ENCODE measurements around the gene SHPK.

The SHPK gene

DNA sequence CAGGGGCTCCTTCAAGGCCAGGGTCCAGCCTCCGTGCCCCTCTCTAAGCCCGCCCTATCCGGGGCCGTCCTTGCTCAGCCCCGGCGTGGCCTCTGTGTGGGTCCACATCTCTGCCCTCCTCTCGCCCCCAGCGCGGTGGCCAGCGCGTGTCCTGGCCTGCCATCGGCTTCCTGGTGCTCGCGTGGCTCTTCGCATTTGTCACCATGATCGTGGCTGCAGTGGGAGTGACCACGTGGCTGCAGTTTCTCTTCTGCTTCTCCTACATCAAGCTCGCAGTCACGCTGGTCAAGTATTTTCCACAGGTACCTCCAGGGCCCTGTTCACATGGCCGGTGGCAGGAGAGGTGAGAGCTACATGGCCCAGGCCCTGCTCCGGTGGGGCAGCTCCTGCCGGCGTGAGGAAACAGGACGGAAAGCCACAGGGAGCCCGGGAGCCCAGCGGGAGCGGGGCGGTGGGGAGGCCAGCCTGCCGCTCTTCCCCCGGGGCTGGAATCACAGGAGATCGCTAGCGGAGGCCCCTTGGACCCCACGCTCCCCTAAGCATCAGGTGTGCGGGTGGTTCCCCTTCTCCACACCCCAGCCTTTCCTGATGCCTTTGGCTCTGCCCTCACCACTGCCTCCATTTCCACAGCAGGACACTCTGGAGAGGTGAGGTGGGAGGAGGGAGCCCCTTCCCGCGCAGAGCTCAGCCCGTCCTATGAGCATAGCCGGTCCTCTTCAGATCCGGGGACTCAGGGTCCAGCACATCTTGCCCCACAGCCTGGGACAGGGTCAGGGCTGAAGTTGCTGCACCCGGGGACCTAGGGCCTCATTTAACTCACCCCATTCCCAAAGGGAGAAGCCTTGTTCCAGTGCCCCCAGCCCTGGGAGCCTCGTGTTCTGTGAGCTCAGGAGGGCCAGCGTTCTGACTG, 22.1 kb upstream of the SHPK start:
- H3K79me2 ChIP-seq, result no peaks in the 10 kb centered on the region
- H3K4me2 ChIP-seq (ENCODE audit: low read length), result no peak overlapping the region
- no peak overlapping the region for H2AFZ ChIP-seq
- TF ChIP-seq, protein P1, sequence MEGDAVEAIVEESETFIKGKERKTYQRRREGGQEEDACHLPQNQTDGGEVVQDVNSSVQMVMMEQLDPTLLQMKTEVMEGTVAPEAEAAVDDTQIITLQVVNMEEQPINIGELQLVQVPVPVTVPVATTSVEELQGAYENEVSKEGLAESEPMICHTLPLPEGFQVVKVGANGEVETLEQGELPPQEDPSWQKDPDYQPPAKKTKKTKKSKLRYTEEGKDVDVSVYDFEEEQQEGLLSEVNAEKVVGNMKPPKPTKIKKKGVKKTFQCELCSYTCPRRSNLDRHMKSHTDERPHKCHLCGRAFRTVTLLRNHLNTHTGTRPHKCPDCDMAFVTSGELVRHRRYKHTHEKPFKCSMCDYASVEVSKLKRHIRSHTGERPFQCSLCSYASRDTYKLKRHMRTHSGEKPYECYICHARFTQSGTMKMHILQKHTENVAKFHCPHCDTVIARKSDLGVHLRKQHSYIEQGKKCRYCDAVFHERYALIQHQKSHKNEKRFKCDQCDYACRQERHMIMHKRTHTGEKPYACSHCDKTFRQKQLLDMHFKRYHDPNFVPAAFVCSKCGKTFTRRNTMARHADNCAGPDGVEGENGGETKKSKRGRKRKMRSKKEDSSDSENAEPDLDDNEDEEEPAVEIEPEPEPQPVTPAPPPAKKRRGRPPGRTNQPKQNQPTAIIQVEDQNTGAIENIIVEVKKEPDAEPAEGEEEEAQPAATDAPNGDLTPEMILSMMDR (IDR thresholded peaks at IDR 0.05), result no peak
- no peaks in the 10 kb centered on the region for H3K36me3 ChIP-seq (ENCODE audit: control insufficient read depth, insufficient read depth, low read length)
- no peak overlapping the region for H3K9ac ChIP-seq
- no peak overlapping the region for H3K27ac ChIP-seq
- no peak overlapping the region for H3K4me3 ChIP-seq (ENCODE audit: low read depth, low read length)
- no peaks in the 10 kb centered on the region for H3K9me3 ChIP-seq (ENCODE audit: control insufficient read depth, low read length)
- no peaks in the 10 kb centered on the region for H3K4me1 ChIP-seq
- no peaks in the 10 kb centered on the region for H3K27me3 ChIP-seq (ENCODE audit: control insufficient read depth, insufficient read depth, low read length)

DNA sequence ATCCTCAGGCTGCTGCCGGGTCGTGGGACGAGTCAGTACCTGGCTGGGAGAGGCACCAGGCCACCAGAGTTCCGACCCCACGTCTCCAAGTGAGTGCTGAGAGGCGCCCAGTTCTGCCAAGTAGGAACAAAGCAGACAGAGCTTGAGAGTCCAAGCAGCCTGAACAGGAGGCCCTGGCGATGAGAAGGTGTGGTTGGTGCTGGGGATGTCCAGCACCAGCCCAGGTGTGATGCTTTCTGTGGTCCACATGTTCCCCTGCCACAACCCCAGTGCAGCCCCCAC, 21.5 kb upstream of the SHPK start:
- Histone ChIP-seq H3K4me3 (ENCODE audit: low read depth, low read length) (no peak overlapping the region), H3K27me3 (ENCODE audit: control insufficient read depth, insufficient read depth, low read length) (no peaks in the 10 kb centered on the region), H2AFZ (no peak overlapping the region), H3K4me1 (no peaks in the 10 kb centered on the region), H3K9ac (no peak overlapping the region), H3K4me2 (ENCODE audit: low read length) (no peak overlapping the region), H3K9me3 (ENCODE audit: control insufficient read depth, low read length) (no peaks in the 10 kb centered on the region), H3K79me2 (no peaks in the 10 kb centered on the region), H3K27ac (no peak overlapping the region), H3K36me3 (ENCODE audit: control insufficient read depth, insufficient read depth, low read length) (no peaks in the 10 kb centered on the region)
- TF ChIP-seq, protein P1 (IDR thresholded peaks at IDR 0.05), result no peak

DNA sequence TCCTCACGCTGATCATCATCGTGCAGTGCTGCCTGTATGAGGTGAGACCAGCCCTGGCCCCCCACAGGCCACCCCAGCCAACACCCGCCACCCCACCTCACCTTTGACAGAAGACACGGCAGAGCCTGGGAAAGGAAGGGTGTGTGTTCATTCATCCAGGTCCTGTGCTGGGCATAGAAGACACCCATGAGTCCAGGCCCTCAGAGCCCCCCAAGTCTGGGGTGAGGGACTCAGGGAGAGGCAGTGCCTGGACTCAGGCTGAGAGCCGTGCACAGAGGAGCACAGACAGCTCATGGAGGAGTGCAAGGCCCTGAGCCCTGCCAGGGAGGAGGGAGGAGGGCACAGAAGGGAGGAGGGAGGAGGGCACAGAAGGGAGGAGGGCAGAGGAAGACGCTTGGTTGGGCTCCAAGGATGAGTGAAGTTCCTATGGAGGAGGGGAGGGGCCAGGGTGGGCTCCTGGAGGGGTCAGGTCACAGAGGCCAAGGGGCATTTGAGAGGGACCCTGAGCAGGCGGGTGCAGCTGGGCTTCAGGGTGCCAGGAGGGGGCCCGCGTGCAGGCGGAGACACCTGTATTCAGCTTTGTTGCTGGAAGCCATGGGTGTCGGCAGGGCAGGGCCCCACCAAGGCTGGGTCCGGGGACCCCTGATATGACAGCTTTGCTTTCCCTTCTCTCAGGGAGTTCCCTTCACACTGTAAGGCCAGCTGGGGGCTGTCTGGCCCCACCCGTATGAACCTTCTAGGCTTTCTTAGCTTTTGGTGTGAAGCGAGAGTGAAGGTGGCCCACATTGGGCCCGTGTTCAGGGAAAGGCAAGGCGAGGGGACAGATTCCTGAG, 20.9 kb upstream of the SHPK start:
- H3K9ac ChIP-seq, result no peak overlapping the region
- H3K4me2 ChIP-seq (ENCODE audit: low read length), result no peak overlapping the region
- no peaks in the 10 kb centered on the region for H3K79me2 ChIP-seq
- H3K4me1 ChIP-seq, result no peaks in the 10 kb centered on the region
- no peak overlapping the region for H3K27ac ChIP-seq
- TF ChIP-seq, protein P1 (IDR thresholded peaks at IDR 0.05), result no peak
- H3K4me3 ChIP-seq (ENCODE audit: low read depth, low read length), result no peak overlapping the region
- H2AFZ ChIP-seq, result no peak overlapping the region
- no peaks in the 10 kb centered on the region for H3K9me3 ChIP-seq (ENCODE audit: control insufficient read depth, low read length)
- no peaks in the 10 kb centered on the region for H3K36me3 ChIP-seq (ENCODE audit: control insufficient read depth, insufficient read depth, low read length)
- no peaks in the 10 kb centered on the region for H3K27me3 ChIP-seq (ENCODE audit: control insufficient read depth, insufficient read depth, low read length)

DNA sequence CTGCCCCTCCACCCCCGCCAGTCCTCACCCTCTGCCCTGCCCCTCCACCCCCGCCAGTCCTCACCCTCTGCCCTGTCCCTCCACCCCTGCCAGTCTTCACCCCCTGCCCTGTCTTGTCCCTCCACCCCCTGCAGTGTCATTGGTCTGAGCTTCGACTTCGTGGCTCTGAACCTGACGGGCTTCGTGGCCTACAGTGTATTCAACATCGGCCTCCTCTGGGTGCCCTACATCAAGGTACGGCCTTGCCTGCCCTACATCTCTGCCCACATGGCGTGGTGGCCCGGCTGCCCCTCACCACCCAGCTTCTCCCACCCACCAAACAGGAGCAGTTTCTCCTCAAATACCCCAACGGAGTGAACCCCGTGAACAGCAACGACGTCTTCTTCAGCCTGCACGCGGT, 20.3 kb upstream of the SHPK start:
- H3K27me3 ChIP-seq (ENCODE audit: control insufficient read depth, insufficient read depth, low read length), result no peaks in the 10 kb centered on the region
- TF ChIP-seq, protein P1 (IDR thresholded peaks at IDR 0.05), result no peak
- H3K4me1 ChIP-seq, result no peaks in the 10 kb centered on the region
- H3K4me2 ChIP-seq (ENCODE audit: low read length), result no peak overlapping the region
- no peaks in the 10 kb centered on the region for H3K36me3 ChIP-seq (ENCODE audit: control insufficient read depth, insufficient read depth, low read length)
- no peak overlapping the region for H3K4me3 ChIP-seq (ENCODE audit: low read depth, low read length)
- no peaks in the 10 kb centered on the region for H3K9me3 ChIP-seq (ENCODE audit: control insufficient read depth, low read length)
- H3K27ac ChIP-seq, result no peak overlapping the region
- H2AFZ ChIP-seq, result no peak overlapping the region
- no peaks in the 10 kb centered on the region for H3K79me2 ChIP-seq
- no peak overlapping the region for H3K9ac ChIP-seq

All from parathyroid adenoma (tissue), 2 donors.